Kidney epithelial cell (primary cell): ENCODE measurements around the gene CENPO. TPM values are rescaled to one million over a fixed set of nuclear protein-coding genes. Genes with fewer than 3 reads are reported as not detected.

Experiments used
- DNase-seq: peaks from one replicate; pipeline ENCODE4 v3.0.0-alpha.2; 2010; ENCODE audit warnings: low read depth
- H3K27me3 ChIP-seq: 2 replicates; pipeline ENCODE4 v1.6.0; 2011; ENCODE audit warnings: low read length; ENCODE audit not compliant: control insufficient read depth, insufficient read depth
- H3K36me3 ChIP-seq: 2 replicates; pipeline ENCODE4 v1.5.1; 2011; ENCODE audit warnings: low read length; ENCODE audit not compliant: control insufficient read depth, insufficient read depth
- H3K4me3 ChIP-seq: 2 replicates; pipeline ENCODE4 v1.5.1; 2011; ENCODE audit warnings: low read depth, mild to moderate bottlenecking, control low read depth, low read length
- CTCF ChIP-seq: IDR thresholded peaks from 2 replicates; pipeline ENCODE4 v1.5.1; 2011; ENCODE audit warnings: mild to moderate bottlenecking, moderate library complexity, low read length, control low read depth, inconsistent platforms; ENCODE audit not compliant: insufficient read depth, poor library complexity, severe bottlenecking
- total RNA-seq: library from RNA; depleted of rRNA; stranded (reverse); fragments of >200 nt; gene quantifications from 2 replicates; pipeline ENCODE4 v1.2.3, GENCODE V29; 2015

Gene CENPO
- total RNA-seq, 1 donor from 2014 or later: 10.9 TPM

- no peak for DNase-seq
- TF ChIP-seq CTCF: no peak
- H3K27me3 ChIP-seq: no peaks in the 10 kb centered on the region
- no peaks in the 10 kb centered on the region for H3K36me3 ChIP-seq
- no peak overlapping the region for H3K4me3 ChIP-seq
These were observed 48.0 kb downstream of the CENPO start for GRCh38 chr2:24840962-24841945.

- no peak for DNase-seq
- Histone ChIP-seq H3K4me3 (no peak overlapping the region), H3K27me3 (no peaks in the 10 kb centered on the region), H3K36me3 (no peaks in the 10 kb centered on the region)
- TF ChIP-seq CTCF: no peak
These were observed 49.1 kb downstream of the CENPO start for GRCh38 chr2:24842081-24843050.

GRCh38 chr2:24843330-24843860 is 50.2 kb downstream of the CENPO start:
- no peak for DNase-seq
- Histone ChIP-seq H3K36me3 (no peaks in the 10 kb centered on the region), H3K4me3 (no peak overlapping the region), H3K27me3 (no peaks in the 10 kb centered on the region)
- no peak for TF ChIP-seq CTCF

- no peaks in the 10 kb centered on the region for H3K36me3 ChIP-seq
These were observed 50.9 kb downstream of the CENPO start for GRCh38 chr2:24844023-24844685.

More at GRCh38 chr2:24844023-24844685, 50.9 kb downstream of the CENPO start:
- no peaks in the 10 kb centered on the region for H3K27me3 ChIP-seq
- no peak for TF ChIP-seq CTCF
- no peak for DNase-seq
- H3K4me3 ChIP-seq: no peak overlapping the region
